Left ventricle myocardium inferior (tissue), 1 donor: ENCODE data around the gene INPP5B. TPM values are rescaled to one million over a fixed set of nuclear protein-coding genes. Genes with fewer than 3 reads are reported as not detected.

Experiments used
- DNase-seq: peaks from one replicate; pipeline ENCODE4 v3.0.0-alpha.2; 2020
- H3K27ac ChIP-seq: fragments of 200-600 bp; replicated peaks from 2 replicates; pipeline ENCODE4 v1.8.0; 2021
- H3K27me3 ChIP-seq: fragments of 200-600 bp; 2 replicates; pipeline ENCODE4 v1.8.0; 2021; ENCODE audit warnings: low read depth
- H3K36me3 ChIP-seq: fragments of 200-600 bp; 2 replicates; pipeline ENCODE4 v1.8.0; 2021
- H3K4me1 ChIP-seq: fragments of 200-600 bp; 2 replicates; pipeline ENCODE4 v1.8.0; 2021
- H3K4me3 ChIP-seq: fragments of 200-600 bp; 2 replicates; pipeline ENCODE4 v1.8.0; 2021; ENCODE audit warnings: mild to moderate bottlenecking, moderate library complexity
- H3K9me3 ChIP-seq: fragments of 200-600 bp; replicated peaks from 2 replicates; pipeline ENCODE4 v1.8.0; 2021
- CTCF ChIP-seq: fragments of 200-600 bp; IDR thresholded peaks from 2 replicates; pipeline ENCODE4 v1.8.0; 2021; ENCODE audit warnings: antibody characterized with exemption, mild to moderate bottlenecking, borderline replicate concordance
- intact Hi-C: fragments of 100-400 bp; cut with micrococcal nuclease; formaldehyde crosslinking; loops from one replicate; pipeline ENCODE4 v1.11.0; 2022
- total RNA-seq: library from RNA; stranded (reverse); fragmentation: NEBNext Ultra II Directional; extraction: Animal tissue kit (Norgen Biotek cat#: 25700); gene quantifications from one replicate; pipeline ENCODE4 v1.2.1, GENCODE V29; 2021
- donor health status: DM: no; HTN: yes; CAD: no; lungs with severe emphysema.

Gene INPP5B
- total RNA-seq, 1 donor from 2014 or later: 10.9 TPM

- DNase-seq: no peak
- no peak for TF ChIP-seq CTCF
- peaks cover 13% of the 10 kb centered on the region for H3K4me1 ChIP-seq
- H3K27me3 ChIP-seq: no peaks in the 10 kb centered on the region
- no peak overlapping the region for H3K27ac ChIP-seq
- no peaks in the 10 kb centered on the region for H3K9me3 ChIP-seq
- peaks cover under 1% of the 10 kb centered on the region for H3K36me3 ChIP-seq
- intact Hi-C loops: no loop called here
- no peak overlapping the region for H3K4me3 ChIP-seq
Measured at GRCh38 chr1:37951041-37951782, 4.4 kb upstream of the INPP5B start.

GRCh38 chr1:37949524-37950152 is 2.8 kb upstream of the INPP5B start:
- H3K4me1 ChIP-seq: peaks cover 28% of the 10 kb centered on the region
- no peaks in the 10 kb centered on the region for H3K27me3 ChIP-seq
- DNase-seq: no peak
- no peaks in the 10 kb centered on the region for H3K9me3 ChIP-seq
- no peak for TF ChIP-seq CTCF
- H3K27ac ChIP-seq: no peak overlapping the region
- peaks cover 7% of the 10 kb centered on the region for H3K36me3 ChIP-seq
- H3K4me3 ChIP-seq: no peak overlapping the region
- intact Hi-C loops: no loop called here

- TF ChIP-seq CTCF: no peak
- H3K4me3 ChIP-seq: no peak overlapping the region
- H3K4me1 ChIP-seq: peaks cover 29% of the 10 kb centered on the region
- intact Hi-C loops: no loop called here
- H3K36me3 ChIP-seq: peaks cover 13% of the 10 kb centered on the region
- H3K27me3 ChIP-seq: no peaks in the 10 kb centered on the region
- no peak for DNase-seq
- H3K9me3 ChIP-seq: no peaks in the 10 kb centered on the region
- no peak overlapping the region for H3K27ac ChIP-seq
Measured at GRCh38 chr1:37948841-37949240, 2.0 kb upstream of the INPP5B start.

- Histone ChIP-seq H3K9me3 (no peaks in the 10 kb centered on the region), H3K36me3 (peaks cover 20% of the 10 kb centered on the region), H3K27ac (no peak overlapping the region), H3K4me3 (no peak overlapping the region), H3K4me1 (peaks cover 29% of the 10 kb centered on the region), H3K27me3 (no peaks in the 10 kb centered on the region)
- no peak for DNase-seq
- no peak for TF ChIP-seq CTCF
- intact Hi-C loops: no loop called here
Measured at GRCh38 chr1:37948166-37948565, 1.3 kb upstream of the INPP5B start.

- no peak for TF ChIP-seq CTCF
- Histone ChIP-seq H3K4me1 (peaks cover 29% of the 10 kb centered on the region), H3K27ac (peak overlapping the region; percentile 93), H3K27me3 (no peaks in the 10 kb centered on the region), H3K4me3 (peak overlapping the region; percentile 94), H3K36me3 (peaks cover 28% of the 10 kb centered on the region), H3K9me3 (no peaks in the 10 kb centered on the region)
- no peak for DNase-seq
- intact Hi-C loops: no loop called here
Measured at GRCh38 chr1:37947364-37947763, 511 bp upstream of the INPP5B start.
